Erythroblast (primary cell): ENCODE measurements around the gene IFITM2.

ENCODE experiments used
- GATA1 ChIP-seq: IDR thresholded peaks from 2 replicates; pipeline ENCODE4 v1.6.1; 2011; ENCODE audit warnings: low read depth, mild to moderate bottlenecking, control low read depth, low read length, moderate library complexity
- POLR2A ChIP-seq: IDR thresholded peaks from 2 replicates; pipeline ENCODE4 v1.6.1; 2011; ENCODE audit warnings: mild to moderate bottlenecking, low read length

DNA sequence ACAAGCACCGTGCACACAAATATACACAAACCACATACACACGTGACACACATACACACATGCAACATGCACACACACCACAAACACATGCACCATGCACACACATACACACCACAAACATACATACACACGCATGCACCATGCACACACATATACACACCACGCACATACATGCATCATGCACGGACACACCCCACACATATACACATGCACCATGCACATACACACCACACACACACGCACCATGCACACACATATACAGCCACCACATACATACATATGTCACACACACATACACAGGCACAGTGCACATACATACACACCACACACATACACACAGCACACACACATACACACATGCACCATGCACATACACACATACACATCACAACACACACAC, 49.0 kb downstream of the IFITM2 start:
- no peak for TF ChIP-seq POLR2A
- TF ChIP-seq GATA1, result no peak
